GM06990 (cell line): Measurements from ENCODE around the gene CCDC82.

Experiments used
- DNase-seq: peaks from one replicate; pipeline ENCODE4 v3.0.0-alpha.2; 2011; ENCODE audit not compliant: insufficient read length; ENCODE audit errors: extremely low read depth
- H3K27me3 ChIP-seq: replicated peaks from 2 replicates; pipeline ENCODE4 v1.6.0; 2011; ENCODE audit warnings: low read length; ENCODE audit not compliant: control insufficient read depth, insufficient read depth
- H3K36me3 ChIP-seq: 2 replicates; pipeline ENCODE4 v1.5.1; 2011; ENCODE audit warnings: low read length; ENCODE audit not compliant: control insufficient read depth, insufficient read depth
- H3K4me3 ChIP-seq: replicated peaks from 2 replicates; pipeline ENCODE4 v1.5.1; 2011; ENCODE audit warnings: low read depth, mild to moderate bottlenecking, control low read depth, low read length
- CTCF ChIP-seq: IDR thresholded peaks from 2 replicates; pipeline ENCODE4 v1.5.1; 2011; ENCODE audit warnings: low read length, control low read depth, mild to moderate bottlenecking, inconsistent platforms; ENCODE audit not compliant: insufficient read depth, poor library complexity, severe bottlenecking

Gene CCDC82

GRCh38 chr11:96400697-96401096, 11.0 kb upstream of the CCDC82 start:
- no peak for DNase-seq
- Histone ChIP-seq H3K4me3 (no peak overlapping the region), H3K27me3 (no peaks in the 10 kb centered on the region), H3K36me3 (no peaks in the 10 kb centered on the region)
- no peak for TF ChIP-seq CTCF

GRCh38 chr11:96397863-96398262, 8.2 kb upstream of the CCDC82 start:
- DNase-seq = no peak
- Histone ChIP-seq H3K4me3 (no peak overlapping the region), H3K36me3 (no peaks in the 10 kb centered on the region), H3K27me3 (no peaks in the 10 kb centered on the region)
- no peak for TF ChIP-seq CTCF

GRCh38 chr11:96396637-96397036, 6.9 kb upstream of the CCDC82 start:
- H3K4me3 ChIP-seq = no peak overlapping the region
- DNase-seq = no peak
- H3K36me3 ChIP-seq = no peaks in the 10 kb centered on the region
- TF ChIP-seq CTCF = no peak
- H3K27me3 ChIP-seq = no peaks in the 10 kb centered on the region

DNA sequence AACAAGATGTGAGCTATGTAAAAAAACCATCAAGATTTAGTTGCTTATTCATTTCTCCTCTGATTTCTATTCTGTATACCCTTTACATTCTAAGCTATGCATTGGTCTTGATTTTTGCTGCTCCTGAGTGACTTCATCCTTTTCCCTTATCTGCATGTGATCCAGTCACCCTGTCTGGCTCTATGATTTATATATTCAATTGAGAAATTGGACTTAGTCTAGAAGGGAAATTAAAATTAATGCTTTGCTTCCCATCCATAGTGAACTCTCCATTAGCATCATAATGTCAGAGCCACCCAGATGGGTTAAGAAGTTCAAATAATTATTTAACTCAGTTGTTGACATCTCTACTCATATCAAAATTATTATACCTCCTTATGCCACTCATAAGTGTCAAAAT, 5.1 kb upstream of the CCDC82 start:
- DNase-seq = no peak
- no peak for TF ChIP-seq CTCF
- no peak overlapping the region for H3K4me3 ChIP-seq
- H3K27me3 ChIP-seq = no peaks in the 10 kb centered on the region
- no peaks in the 10 kb centered on the region for H3K36me3 ChIP-seq

GRCh38 chr11:96393753-96394348, 4.1 kb upstream of the CCDC82 start:
- peak; percentile 58 for TF ChIP-seq CTCF
- peak; percentile 21 for DNase-seq
- no peak overlapping the region for H3K4me3 ChIP-seq
- no peaks in the 10 kb centered on the region for H3K36me3 ChIP-seq
- no peaks in the 10 kb centered on the region for H3K27me3 ChIP-seq
